GM21737 (cell line): ENCODE results near the gene HAO2.
"Not testable (repeated sequence)": the region's sequence is repeated elsewhere in the genome, so short reads cannot be mapped to it uniquely, and the experiment has no call there.

Experiments used
- ATAC-seq: cut with Tn5 transposase; IDR thresholded peaks from one replicate; pipeline ENCODE4 v1.9.1; 2021; ENCODE audit warnings: mild to moderate bottlenecking, moderate library complexity; ENCODE audit not compliant: unreplicated experiment

The HAO2 gene

GRCh38 chr1:119377594-119377993 lies 9.0 kb downstream of the HAO2 start:
- not testable (repeated sequence) for ATAC-seq

- no peak for ATAC-seq
Measured at GRCh38 chr1:119379117-119379516, 10.5 kb downstream of the HAO2 start.

GRCh38 chr1:119380304-119380703 lies 11.7 kb downstream of the HAO2 start:
- ATAC-seq = no peak

- no peak for ATAC-seq
Measured at GRCh38 chr1:119380983-119381662, 12.5 kb downstream of the HAO2 start.

- no peak for ATAC-seq
Measured at GRCh38 chr1:119384591-119384990, 16.0 kb downstream of the HAO2 start.

GRCh38 chr1:119385650-119386049 lies 17.1 kb downstream of the HAO2 start:
- ATAC-seq = no peak

GRCh38 chr1:119387858-119388257 lies 19.3 kb downstream of the HAO2 start:
- ATAC-seq = no peak

- no peak for ATAC-seq
Measured at GRCh38 chr1:119388450-119388849, 19.9 kb downstream of the HAO2 start.

GRCh38 chr1:119390526-119390925 lies 21.9 kb downstream of the HAO2 start:
- ATAC-seq = no peak

GRCh38 chr1:119391749-119392148 lies 23.2 kb downstream of the HAO2 start:
- no peak for ATAC-seq

GRCh38 chr1:119394085-119394484 lies 25.5 kb downstream of the HAO2 start:
- ATAC-seq = no peak

GRCh38 chr1:119396982-119397381 lies 28.4 kb downstream of the HAO2 start:
- ATAC-seq = no peak

- no peak for ATAC-seq
Measured at GRCh38 chr1:119397986-119398385, 29.4 kb downstream of the HAO2 start.

GRCh38 chr1:119404736-119405135 lies 36.2 kb downstream of the HAO2 start:
- no peak for ATAC-seq

GRCh38 chr1:119409731-119410130 lies 41.1 kb downstream of the HAO2 start:
- no peak for ATAC-seq

- no peak for ATAC-seq
Measured at GRCh38 chr1:119410961-119411360, 42.4 kb downstream of the HAO2 start.

- no peak for ATAC-seq
Measured at GRCh38 chr1:119414950-119415349, 46.4 kb downstream of the HAO2 start, which contains the start of gene HSD3B2. TSS of gene HSD3B2 (plus strand) at chr1:119415150. CDS start at chr1:119415420, 270 bp downstream.

- ATAC-seq = no peak
Measured at GRCh38 chr1:119416006-119416640, 47.5 kb downstream of the HAO2 start.

- ATAC-seq = no peak
Measured at GRCh38 chr1:119419109-119419508, 50.5 kb downstream of the HAO2 start.

- no peak for ATAC-seq
Measured at GRCh38 chr1:119420638-119421037, 52.1 kb downstream of the HAO2 start.

- no peak for ATAC-seq
Measured at GRCh38 chr1:119422631-119423030, 54.0 kb downstream of the HAO2 start.

- ATAC-seq = no peak
Measured at GRCh38 chr1:119428991-119429390, 60.4 kb downstream of the HAO2 start.

- ATAC-seq = no peak
Measured at GRCh38 chr1:119429687-119430086, 61.1 kb downstream of the HAO2 start.
